ENCODE measurements around the gene DNAJC6.
"Not testable (repeated sequence)": the region's sequence is repeated elsewhere in the genome, so short reads cannot be mapped to it uniquely, and the experiment has no call there.

DNAJC6 gene

DNA sequence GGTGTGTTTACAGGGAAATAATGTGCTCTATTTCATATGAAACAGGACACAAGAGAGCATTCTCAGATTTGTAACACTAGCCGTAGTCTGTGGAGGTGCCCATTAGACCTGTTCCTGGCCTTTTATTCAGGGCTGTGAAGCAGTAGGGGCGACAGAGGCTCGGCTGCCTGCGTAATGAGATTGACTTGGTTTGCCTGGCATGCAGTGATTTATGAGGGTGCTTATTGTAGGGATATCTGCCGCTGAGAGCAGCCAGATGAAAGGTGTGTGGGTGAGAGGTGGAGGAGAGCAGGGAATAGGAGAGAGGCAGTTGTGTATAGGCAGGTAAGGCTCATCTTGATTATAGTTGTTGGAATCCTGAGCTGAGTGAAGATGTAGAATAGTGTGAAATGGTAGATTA is 51.3 kb downstream of the DNAJC6 start:
- no peak for DNase-seq

- no peak for DNase-seq
Measured at GRCh38 chr1:65362545-65362944, 53.2 kb downstream of the DNAJC6 start.

GRCh38 chr1:65363484-65363883 is 54.1 kb downstream of the DNAJC6 start:
- DNase-seq: no peak

- DNase-seq: no peak
Measured at GRCh38 chr1:65368403-65368802, 59.1 kb downstream of the DNAJC6 start.

DNA sequence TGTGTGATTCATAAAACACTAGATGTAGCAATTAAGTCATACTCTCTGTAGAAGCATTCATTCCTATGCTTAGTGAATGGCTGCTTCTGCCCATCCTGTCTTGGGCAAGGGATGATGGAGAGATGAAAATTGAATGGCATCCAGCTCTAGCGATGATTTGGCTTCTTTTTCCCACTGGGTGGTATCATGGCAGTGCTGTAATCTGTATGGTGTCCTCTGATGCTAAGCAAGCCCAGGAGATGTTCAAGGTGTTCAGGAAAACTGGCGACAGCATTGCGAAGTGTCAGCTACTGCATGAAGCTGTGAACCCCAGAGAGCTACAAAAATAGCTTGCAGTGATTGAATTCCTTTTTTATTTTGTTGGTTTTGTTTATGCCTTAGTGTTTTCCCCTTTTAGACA is 62.2 kb downstream of the DNAJC6 start:
- no peak for DNase-seq

DNA sequence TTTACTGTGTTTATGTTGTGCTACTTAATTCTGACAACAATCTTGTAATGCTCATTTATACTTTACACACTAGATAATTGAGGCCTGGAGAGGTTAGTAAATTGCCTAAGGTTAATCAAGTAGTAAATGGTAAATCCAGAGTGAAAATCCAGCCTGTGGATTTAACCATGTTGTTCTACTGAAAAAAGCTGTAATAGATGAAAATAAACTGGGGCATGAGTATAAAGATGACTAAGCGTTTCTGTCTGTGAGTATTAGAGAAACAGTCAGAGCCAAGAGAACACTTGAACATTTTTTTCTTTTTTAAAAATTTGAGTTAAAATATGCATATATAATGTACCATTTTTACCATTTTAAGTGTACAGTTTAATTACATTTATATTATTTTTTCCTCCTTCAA is 63.2 kb downstream of the DNAJC6 start:
- DNase-seq: no peak

- DNase-seq: no peak
Measured at GRCh38 chr1:65377496-65378246, 68.3 kb downstream of the DNAJC6 start.

- no peak for DNase-seq
Measured at GRCh38 chr1:65378247-65378946, 69.1 kb downstream of the DNAJC6 start.

GRCh38 chr1:65384426-65384825 is 75.1 kb downstream of the DNAJC6 start:
- DNase-seq: not testable (repeated sequence)

DNA sequence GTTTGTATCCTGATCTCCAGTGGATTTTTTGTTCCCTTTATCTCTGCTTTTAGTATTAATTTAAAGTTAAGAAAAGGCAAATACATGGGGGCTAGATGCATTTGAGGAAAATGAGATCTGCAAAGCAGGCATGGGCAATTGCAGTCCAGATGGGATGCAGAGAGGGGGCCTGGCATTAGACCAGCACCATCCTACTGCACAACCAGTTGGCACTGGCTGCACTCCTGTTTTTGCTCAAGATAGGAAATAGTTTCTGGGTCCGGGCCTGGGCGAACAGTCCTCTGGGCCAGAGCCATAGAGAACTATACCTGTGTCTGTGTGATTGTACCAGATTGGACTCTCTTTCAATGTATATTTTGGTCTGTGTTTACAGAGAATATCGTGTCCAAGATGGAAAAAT is 77.1 kb downstream of the DNAJC6 start:
- DNase-seq: no peak

DNA sequence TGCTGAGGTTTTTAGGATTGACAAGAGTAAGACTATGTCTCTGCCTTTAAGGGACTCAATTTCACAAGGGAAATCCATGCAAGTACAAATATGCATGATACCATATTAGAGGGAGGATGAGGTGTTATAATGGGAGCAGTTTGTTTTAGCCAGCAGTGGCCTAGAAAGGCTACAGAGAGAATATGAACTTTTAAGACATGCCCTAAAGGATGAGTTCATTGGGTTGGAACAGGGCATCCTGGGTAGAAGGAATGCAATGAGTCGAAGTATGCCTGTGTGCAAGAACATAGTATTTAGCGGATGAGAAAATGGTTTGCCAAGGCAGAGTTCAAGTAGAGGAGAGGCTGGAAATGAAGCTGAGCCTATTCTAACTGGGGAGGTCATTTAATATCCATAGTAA is 78.5 kb downstream of the DNAJC6 start:
- no peak for DNase-seq

GRCh38 chr1:65388908-65389695 is 79.8 kb downstream of the DNAJC6 start:
- no peak for DNase-seq

GRCh38 chr1:65392497-65392896 is 83.2 kb downstream of the DNAJC6 start:
- DNase-seq: no peak

DNA sequence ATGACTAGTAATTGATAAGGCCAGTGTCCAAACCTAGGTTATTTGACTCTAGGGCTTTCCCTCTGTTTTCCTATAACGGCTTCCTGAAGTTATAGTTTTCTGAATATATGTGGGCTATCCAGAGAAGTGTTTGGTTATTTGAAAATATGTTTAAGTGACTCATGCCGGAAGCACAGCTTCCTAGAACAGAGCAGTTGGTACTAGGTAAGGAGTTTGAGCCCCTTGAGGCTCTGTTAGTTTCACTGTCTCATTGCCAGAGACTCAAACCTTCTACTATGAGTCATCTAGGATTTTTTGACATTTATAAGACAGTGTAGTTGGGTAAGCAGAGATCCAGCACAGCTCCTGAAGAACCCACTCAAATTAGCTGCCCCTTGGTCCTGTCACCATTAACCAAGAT is 84.0 kb downstream of the DNAJC6 start:
- DNase-seq: no peak

DNA sequence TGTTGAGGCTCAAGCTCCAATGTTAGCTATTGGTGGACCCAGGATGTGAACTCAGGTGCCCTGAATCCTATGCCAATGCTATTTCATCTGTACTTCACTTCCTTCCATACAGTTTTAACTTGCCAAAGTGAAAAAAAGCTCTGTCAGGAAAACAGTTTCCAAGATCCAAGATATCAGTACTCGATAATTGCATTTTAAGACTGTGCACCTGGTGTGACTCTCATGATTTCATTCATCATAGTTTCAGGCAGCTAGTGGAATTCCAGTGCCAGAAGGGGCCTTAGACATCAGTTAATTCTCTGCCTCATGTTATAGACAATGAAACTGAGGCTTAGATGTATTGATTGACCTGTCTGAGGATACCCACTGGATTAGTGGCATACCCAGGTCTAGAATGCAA is 84.6 kb downstream of the DNAJC6 start:
- DNase-seq: no peak

- no peak for DNase-seq
Measured at GRCh38 chr1:65395887-65396612, 86.7 kb downstream of the DNAJC6 start.

- DNase-seq: no peak
Measured at GRCh38 chr1:65398083-65398482, 88.7 kb downstream of the DNAJC6 start.

DNA sequence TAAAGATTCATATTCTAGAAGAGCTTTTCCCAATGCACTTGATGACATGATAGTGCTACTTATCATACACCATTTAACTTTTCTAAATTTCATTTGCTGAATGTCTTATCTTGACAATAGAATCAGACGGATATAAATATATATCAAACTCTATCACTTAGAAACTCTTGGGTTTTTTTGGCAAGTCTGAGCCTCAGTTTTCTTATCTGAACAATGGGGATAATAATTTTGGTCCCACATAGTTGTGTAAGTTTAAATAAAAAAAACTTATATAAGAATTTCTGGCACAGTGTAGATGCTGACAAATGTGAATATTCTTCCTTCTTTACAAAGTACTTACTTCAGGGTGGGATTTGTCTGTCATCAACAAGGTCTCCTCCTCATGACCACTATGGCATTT is 89.7 kb downstream of the DNAJC6 start:
- DNase-seq: no peak

GRCh38 chr1:65401612-65402011 is 92.3 kb downstream of the DNAJC6 start:
- DNase-seq: no peak

- DNase-seq: no peak
Measured at GRCh38 chr1:65404941-65405340, 95.6 kb downstream of the DNAJC6 start.

GRCh38 chr1:65407877-65408276 is 98.5 kb downstream of the DNAJC6 start:
- DNase-seq: no peak

- DNase-seq: no peak
Measured at GRCh38 chr1:65409314-65409713, 100.0 kb downstream of the DNAJC6 start.

GRCh38 chr1:65409816-65410326 is 100.5 kb downstream of the DNAJC6 start:
- no peak for DNase-seq

Data from femur (tissue), 1 donor.